ENCODE data around the gene FOXD1.
"Not testable (repeated sequence)": the region's sequence is repeated elsewhere in the genome, so short reads cannot be mapped to it uniquely, and the experiment has no call there.

Gene FOXD1

GRCh38 chr5:73464016-73464745, 15.6 kb upstream of the FOXD1 start:
- no peak for DNase-seq (ENCODE audit: low spot score)

GRCh38 chr5:73460133-73460532, 11.6 kb upstream of the FOXD1 start:
- DNase-seq (ENCODE audit: low spot score): no peak

DNA sequence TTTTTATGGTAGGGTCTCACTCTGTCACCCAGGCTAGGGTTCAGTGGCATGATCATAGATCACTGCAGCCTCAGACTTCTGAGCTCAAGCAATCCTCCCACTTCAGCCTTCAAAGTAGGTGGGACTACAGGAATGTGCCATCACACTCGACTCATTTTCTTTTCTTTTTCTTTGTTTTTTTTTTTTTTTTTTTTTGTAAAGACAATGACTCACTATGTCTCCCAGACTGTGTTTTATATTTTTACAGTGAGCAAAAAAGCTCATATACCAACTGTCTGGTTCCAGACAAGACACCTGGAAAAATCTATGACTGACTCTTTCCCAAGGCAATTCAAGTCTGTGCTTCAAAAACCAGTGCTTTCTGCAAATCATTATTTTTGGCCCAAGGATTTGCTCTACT, 10.8 kb upstream of the FOXD1 start:
- DNase-seq (ENCODE audit: low spot score): no peak

DNA sequence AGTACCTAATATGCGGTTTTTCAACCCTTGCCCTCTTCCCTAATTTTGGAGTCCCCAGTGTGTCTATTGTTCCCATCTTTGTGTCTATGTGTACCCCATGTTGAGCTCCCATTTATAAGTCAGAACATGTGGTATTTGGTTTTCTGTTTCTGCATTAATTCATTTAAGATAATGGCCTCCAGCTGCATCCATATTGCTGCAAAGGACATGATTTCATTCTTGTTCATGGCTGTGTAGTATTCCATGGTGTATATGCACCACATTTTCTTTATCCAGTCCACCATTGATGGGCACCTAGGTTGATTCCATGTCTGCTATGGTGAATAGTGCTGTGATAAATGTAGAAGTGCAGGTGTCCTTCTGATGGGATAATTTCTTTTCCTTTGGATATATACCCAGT, 7.9 kb upstream of the FOXD1 start:
- DNase-seq (ENCODE audit: low spot score): not testable (repeated sequence)

DNA sequence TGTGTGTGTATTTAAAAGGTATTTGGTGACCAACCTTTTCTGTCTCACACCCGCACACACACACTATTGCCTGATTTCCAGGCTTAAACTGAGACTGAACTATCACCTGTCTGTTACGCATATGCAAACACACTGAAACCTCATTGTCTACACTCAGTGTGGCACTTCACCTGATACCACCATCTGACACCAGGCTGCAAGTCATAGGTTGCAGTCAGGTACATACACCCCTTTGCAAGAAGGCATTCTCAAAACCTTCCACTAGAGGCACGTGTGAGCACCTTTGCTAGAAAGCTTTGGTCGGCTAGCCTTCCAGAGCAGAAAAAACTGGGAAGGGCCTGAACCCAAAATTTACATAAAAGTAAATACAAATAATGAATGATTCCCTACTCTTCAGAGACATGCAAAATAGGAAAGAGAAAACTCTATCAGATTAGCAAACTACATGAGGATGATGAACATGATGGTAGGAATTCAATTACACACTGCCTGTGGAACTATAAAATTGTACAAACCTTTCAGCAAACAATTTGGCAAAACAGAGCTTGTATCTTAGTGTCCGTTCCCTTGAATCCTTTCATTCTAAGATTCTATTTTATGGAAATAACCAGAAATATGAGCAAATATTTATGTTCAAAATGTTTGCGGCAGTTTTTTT, 5.9 kb upstream of the FOXD1 start:
- DNase-seq (ENCODE audit: low spot score): peak; percentile 52

GRCh38 chr5:73452215-73452614, 3.6 kb upstream of the FOXD1 start:
- no peak for DNase-seq (ENCODE audit: low spot score)

GRCh38 chr5:73451224-73452130, 2.9 kb upstream of the FOXD1 start:
- peak; percentile 61 for DNase-seq (ENCODE audit: low spot score)

GRCh38 chr5:73450672-73451223, 2.2 kb upstream of the FOXD1 start:
- no peak for DNase-seq (ENCODE audit: low spot score)

GRCh38 chr5:73450137-73450536, 1.6 kb upstream of the FOXD1 start:
- DNase-seq (ENCODE audit: low spot score): no peak

GRCh38 chr5:73447530-73448462, 781 bp downstream of the FOXD1 start:
- peak; percentile 40 for DNase-seq (ENCODE audit: low spot score)

GRCh38 chr5:73446631-73447529, 1.7 kb downstream of the FOXD1 start:
- DNase-seq (ENCODE audit: low spot score): no peak

- no peak for DNase-seq (ENCODE audit: low spot score)
These were observed 2.6 kb downstream of the FOXD1 start for GRCh38 chr5:73445665-73446630.

DNA sequence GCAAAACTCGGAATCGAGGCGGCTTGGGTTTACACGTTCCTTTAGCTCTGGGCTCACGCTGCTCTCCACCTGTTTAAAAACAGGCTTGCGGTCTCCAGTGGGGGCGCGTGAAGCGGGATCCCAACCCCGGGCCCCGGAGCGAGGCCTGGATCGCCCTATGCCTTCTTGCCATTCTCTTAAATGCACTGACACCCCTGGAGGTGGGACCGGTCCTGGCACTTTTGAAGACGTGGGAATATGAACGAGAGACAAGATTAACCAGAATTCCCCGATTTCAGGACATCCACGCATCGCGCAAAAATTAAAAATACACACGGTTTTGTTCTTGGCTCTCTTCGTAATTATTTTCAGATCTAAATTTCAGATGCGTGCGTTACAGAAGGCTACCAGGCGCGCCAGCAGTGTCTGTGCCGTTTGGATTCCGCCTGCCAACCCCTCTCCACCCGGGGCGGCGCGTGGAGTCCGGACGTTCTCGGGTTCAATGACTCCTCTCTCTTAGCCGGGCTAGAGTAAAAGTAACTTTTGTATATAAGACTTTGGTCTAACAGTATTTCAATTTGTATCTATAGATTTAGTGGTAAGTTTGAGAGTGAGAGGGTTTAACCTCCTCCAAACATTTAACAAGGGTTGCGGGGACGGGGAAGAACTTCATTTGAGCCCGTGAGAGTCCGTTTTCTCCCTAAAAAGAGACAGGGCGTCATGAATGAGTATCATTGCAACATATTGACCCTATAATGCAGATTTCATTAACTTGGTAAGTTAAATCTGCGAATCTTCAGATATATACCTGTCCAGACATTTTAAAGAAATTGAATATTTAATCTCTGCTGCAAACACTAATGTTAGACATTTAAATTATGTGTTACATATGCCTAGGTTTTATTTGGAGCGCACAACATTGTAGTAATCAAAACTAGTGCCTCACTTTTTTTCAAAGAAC, 3.8 kb downstream of the FOXD1 start:
- no peak for DNase-seq (ENCODE audit: low spot score)

DNA sequence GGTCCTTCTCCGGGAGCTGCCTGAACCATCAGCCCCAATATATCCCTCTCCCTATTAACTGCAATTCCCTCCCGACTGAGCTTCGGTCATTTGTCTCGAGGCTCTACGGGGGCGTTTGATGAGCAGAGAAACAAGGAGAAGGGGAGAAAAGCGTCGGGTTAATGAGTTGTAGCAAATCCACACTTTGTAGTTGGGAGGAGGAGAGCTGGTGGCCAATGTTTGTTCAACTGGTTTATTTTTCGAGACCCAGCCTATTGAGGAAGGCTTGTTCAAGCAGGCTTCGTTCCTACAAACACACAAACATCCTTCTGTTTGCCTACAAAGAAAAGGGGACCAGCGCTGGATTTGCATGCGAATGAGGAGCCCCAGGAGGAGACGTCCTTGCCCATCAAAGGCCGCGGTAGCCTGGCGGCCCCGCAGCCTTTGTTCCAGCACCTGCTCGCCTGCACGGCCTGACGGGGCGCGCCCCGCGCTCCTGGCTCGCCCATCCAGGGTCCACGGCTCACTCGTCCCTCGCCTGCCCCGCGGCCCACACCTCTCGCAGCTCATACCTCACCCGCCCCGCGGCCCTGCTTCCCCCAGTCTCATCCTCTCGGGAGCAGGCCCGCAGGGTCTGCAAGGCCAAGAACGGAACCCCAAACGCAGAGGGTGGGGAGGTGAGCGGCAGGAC, 4.6 kb downstream of the FOXD1 start:
- DNase-seq (ENCODE audit: low spot score): no peak

DNA sequence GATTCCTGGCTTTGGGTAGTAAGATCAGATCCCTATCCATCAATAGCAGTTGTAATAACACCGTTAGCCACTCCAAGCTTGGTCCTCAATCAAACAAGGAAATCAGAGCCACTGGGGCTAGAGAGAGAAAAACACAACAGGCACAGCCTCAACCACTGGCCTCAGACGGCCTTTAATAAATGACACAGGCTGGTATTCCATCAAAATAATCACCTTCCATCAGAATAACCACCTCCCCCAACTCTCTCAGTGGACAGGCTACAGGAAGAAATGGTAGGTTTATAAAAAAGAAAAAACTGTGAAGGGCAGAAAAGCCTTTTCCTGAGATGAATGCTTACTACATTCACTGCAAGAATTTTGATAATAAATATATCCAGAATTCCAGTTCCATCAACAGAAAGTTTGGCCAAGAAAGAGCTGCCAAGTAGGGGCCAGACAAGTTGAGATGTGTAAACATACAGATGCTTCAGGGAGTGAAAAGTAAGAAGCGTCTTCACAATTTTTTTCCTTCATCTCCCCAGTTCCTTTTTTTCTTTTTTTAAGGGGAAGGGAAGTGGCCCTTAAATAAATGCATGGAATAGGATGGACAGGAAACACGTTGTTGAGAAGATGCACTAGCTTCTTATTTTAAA, 5.5 kb downstream of the FOXD1 start:
- no peak for DNase-seq (ENCODE audit: low spot score)

- no peak for DNase-seq (ENCODE audit: low spot score)
These were observed 6.3 kb downstream of the FOXD1 start for GRCh38 chr5:73442231-73442811.

Measured in CD4-positive, alpha-beta T cell treated with Interleukin-2 at 100 ng/mL for 4 hours (primary cell).